HAP-1 (cell line): ENCODE measurements around the gene RYR3.

Experiments
- DNase-seq, 2 experiments: peaks; one replicate each; pipeline ENCODE4 v3.0.0-alpha.2; 2016 to 2020; ENCODE audit warnings: low spot score in 2 of 2
- H3K27me3 ChIP-seq: fragments of 250-450 bp; sonication (Bioruptor Pico); 2 replicates; pipeline ENCODE4 v1.5.1; 2020; ENCODE audit warnings: low read depth, mild to moderate bottlenecking, moderate library complexity
- H3K36me3 ChIP-seq: fragments of 250-450 bp; sonication (Bioruptor Pico); replicated peaks from 2 replicates; pipeline ENCODE4 v1.5.1; 2020; ENCODE audit warnings: mild to moderate bottlenecking
- H3K4me1 ChIP-seq: fragments of 250-450 bp; sonication (Bioruptor Pico); 2 replicates; pipeline ENCODE4 v1.5.1; 2020; ENCODE audit warnings: mild to moderate bottlenecking
- H3K4me3 ChIP-seq: fragments of 250-450 bp; sonication (Bioruptor Pico); 2 replicates; pipeline ENCODE4 v1.5.1; 2020; ENCODE audit warnings: mild to moderate bottlenecking, moderate library complexity
- H3K9me3 ChIP-seq: fragments of 250-450 bp; sonication (Bioruptor Pico); 2 replicates; pipeline ENCODE4 v1.5.1; 2020; ENCODE audit warnings: mild to moderate bottlenecking, moderate library complexity
- in situ Hi-C: fragments of 300-500 bp; cut with MboI; formaldehyde crosslinking; loops from 3 replicates; pipeline ENCODE4 v1.14.3; 2020; ENCODE audit warnings: low sequenced_read_pairs, inconsistent platforms, mixed read lengths

RYR3 gene

DNA sequence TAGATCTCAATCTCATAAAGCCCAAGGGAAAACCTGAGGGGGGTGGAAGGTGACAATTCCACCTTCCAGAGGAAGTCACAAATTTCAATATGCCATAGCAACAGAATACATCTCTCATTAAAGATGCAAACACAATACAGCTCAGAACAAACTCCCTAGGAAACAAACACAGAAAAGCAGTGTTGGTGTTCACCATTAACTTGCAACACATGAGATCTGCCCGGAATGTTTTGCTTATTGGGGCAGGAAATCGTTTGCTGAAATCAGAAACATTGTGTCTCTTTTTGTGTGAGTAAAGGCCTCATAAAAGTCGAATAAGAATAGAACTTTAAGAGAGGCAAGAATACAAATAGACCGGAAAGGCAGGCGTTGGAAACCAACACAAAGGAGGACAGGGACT, 5.8 kb upstream of the RYR3 start:
- Histone ChIP-seq H3K4me1 (no peaks in the 10 kb centered on the region), H3K27me3 (no peaks in the 10 kb centered on the region; the same call in 1 of the 2 replicates), H3K9me3 (no peaks in the 10 kb centered on the region), H3K4me3 (no peak overlapping the region), H3K36me3 (no peaks in the 10 kb centered on the region)
- in situ Hi-C loops, result no loop called here
- DNase-seq, result no peak

DNA sequence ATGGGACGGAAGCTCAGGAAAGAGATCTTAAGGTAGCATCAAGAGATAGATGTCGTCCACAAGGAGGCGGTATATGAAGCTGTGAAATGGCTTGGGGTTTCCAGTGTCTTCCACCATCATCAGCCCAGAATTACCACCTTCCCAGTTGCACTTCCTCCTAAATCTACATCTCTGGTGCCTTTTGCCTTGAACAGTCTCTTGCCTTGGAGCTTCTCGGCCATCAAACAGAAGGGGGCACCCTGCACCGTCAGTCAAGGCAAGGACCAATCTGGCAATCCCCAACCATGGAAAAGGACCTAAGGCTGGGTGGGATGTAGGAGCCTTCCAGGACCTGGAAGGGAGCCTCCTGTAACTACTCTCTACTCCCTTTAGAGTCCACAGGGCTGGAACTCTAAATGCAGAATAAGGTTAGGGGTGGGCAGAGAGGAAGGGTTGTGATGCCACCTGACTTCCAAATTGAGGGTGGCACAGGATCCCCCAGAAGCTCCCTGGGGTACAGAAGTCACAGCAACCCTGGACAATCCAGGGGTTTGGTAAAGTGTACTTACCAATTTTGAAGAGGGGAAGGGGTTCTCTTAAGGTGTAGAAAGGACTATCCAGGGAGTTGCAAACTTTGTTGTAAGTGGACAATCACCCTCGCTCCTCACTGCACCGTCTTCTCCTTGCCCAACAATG, 1.0 kb upstream of the RYR3 start:
- Histone ChIP-seq H3K4me3 (no peak overlapping the region), H3K4me1 (no peaks in the 10 kb centered on the region), H3K27me3 (peaks cover 13% of the 10 kb centered on the region; the same call in 1 of the 2 replicates), H3K36me3 (no peaks in the 10 kb centered on the region), H3K9me3 (no peaks in the 10 kb centered on the region)
- peak in 1 of 2 experiments; percentile 27 for DNase-seq
- in situ Hi-C loops, result no loop called here

DNA sequence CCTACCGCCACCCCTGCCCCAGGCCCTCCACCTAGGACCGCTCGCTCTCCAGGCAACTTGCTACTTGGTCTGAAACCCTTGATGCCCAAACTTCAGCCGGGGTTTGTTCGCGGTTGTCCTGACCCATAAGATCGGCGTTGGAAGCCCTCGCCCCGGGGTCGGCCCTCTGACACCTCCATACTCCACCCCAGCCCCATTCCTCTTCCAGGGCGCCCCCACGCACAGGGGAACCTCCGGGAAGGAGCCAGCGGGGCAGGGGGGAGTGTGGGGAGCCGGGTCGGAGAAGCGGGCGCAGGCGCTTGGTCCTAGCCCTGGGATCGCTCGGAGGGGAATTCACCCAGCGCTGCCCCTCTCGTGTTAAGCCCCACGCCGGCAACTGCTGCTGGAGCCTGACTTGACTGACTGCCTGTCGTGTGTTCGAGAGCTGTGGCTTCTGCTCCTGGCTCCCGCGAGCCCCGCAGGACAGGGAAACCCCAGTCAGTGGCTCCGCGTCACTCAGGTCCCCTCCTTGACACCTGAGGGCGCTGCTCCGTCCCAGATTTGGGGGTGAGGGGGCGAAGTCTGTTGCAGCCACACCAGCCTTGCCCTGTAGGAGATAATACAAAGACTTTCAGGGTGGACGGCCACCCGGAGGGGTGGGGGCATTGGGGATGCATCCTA, 675 bp downstream of the RYR3 start:
- in situ Hi-C loops, result no loop called here
- no peaks in the 10 kb centered on the region for H3K9me3 ChIP-seq
- H3K27me3 ChIP-seq, result peaks cover 13% of the 10 kb centered on the region; the same call in 1 of the 2 replicates
- H3K4me3 ChIP-seq, result no peak overlapping the region
- no peaks in the 10 kb centered on the region for H3K4me1 ChIP-seq
- H3K36me3 ChIP-seq, result no peaks in the 10 kb centered on the region
- no peak for DNase-seq

DNA sequence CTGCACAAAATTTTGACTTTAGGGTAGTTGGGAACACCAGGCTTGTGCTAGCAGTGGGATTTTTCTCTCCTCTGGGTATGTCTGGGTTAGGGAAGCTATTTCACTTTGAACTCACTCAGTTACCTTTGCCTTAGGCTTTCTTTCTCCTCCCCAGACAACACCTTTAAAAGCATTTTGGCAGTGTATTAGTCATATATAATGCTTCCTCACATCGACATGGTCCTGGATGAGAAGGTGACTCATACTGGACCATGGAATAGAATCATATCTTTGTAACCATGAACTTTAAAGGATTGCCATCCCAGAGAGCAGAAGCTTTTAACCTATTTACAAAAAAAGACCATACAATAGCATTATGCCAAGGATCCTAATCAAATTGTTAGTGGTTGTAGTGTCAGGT, 2.7 kb downstream of the RYR3 start:
- Histone ChIP-seq H3K36me3 (no peaks in the 10 kb centered on the region), H3K4me1 (no peaks in the 10 kb centered on the region), H3K9me3 (no peaks in the 10 kb centered on the region), H3K27me3 (peaks cover 13% of the 10 kb centered on the region; the same call in 1 of the 2 replicates), H3K4me3 (no peak overlapping the region)
- DNase-seq, result no peak
- in situ Hi-C loops, result no loop called here

DNA sequence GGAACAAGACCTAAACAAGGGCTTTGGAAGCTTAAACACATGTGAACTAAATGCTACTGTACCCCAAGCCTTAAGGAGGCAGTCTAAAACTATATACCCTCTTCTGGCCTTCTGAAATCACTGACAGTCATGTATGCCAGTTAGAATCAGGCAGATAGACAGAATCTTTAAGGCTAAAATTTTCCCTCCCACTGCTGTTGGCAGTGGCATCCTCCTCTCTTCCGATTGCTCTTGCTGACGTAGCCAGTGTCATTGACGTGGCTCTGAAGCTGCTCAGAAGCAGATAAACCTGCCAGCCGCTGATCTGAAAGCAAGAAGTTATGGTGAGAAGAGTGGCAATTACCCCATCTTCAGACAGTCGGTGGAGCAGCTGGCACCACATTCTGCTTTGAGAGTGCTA, 3.3 kb downstream of the RYR3 start:
- H3K4me1 ChIP-seq, result no peaks in the 10 kb centered on the region
- H3K27me3 ChIP-seq, result peaks cover 13% of the 10 kb centered on the region; the same call in 1 of the 2 replicates
- in situ Hi-C loops, result no loop called here
- H3K4me3 ChIP-seq, result no peak overlapping the region
- H3K9me3 ChIP-seq, result no peaks in the 10 kb centered on the region
- DNase-seq, result no peak
- H3K36me3 ChIP-seq, result no peaks in the 10 kb centered on the region

DNA sequence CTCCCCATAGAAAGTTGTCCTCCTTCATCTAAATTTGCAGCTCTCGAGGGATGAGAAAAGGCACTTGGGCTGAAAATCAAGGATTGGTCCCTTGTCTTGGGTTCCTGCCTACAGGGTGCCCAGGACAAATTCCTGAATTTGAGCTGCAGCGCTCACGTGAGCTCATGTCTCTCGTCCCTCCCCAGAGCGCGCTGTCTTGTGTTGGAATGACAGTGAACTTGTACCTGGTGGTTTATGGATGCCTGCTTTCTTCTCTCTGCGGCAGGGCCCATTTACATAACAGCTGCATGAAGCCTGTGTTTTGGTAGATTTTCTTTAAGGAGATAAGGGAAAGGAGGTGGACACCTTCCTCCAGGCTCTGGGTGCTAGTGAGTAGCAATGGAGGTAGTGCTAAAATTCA, 4.3 kb downstream of the RYR3 start:
- in situ Hi-C loops, result no loop called here
- H3K9me3 ChIP-seq, result no peaks in the 10 kb centered on the region
- no peak for DNase-seq
- H3K4me1 ChIP-seq, result no peaks in the 10 kb centered on the region
- no peaks in the 10 kb centered on the region for H3K36me3 ChIP-seq
- H3K27me3 ChIP-seq, result peaks cover 13% of the 10 kb centered on the region; the same call in 1 of the 2 replicates
- H3K4me3 ChIP-seq, result no peak overlapping the region

DNA sequence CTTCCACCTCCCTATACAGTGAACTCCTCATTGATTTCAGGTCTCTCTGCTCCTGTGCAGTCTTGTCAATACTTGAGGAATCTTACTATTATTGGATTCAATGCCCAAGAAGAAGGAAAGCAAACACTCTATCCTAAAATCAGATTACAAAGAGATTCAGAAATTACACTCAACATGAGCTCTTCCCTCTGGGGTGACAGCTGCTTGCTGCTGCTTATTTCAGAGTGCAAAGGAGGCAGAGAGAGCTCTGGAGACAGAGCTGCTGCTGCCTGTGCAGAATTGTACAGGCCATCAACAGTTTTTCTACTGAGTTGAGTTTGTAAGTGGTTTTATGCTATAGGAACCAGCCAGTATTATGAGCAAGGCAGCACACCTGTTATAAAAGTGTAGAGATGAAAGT, 7.1 kb downstream of the RYR3 start:
- no peaks in the 10 kb centered on the region for H3K9me3 ChIP-seq
- DNase-seq, result no peak
- in situ Hi-C loops, result no loop called here

DNA sequence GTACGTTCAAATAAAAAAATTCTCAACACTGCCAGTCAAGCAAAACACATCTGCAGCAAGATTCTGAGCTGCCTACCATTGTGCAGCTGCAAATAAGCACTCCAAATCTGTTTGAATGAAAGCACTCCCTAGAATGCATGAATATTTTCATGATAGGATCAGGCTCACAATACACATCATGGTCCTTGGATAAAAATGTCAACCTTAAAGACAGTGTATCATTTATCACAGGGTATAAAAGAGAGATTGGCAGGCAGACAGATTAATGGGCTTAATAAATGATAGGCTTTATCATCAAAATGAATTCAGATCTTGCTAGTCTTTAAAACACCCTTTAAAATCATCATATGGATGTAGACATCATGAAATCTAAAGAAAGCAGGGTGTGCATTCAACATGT, 9.2 kb downstream of the RYR3 start:
- Histone ChIP-seq H3K9me3 (no peaks in the 10 kb centered on the region), H3K36me3 (no peaks in the 10 kb centered on the region), H3K4me3 (no peak overlapping the region), H3K4me1 (no peaks in the 10 kb centered on the region; the same call in 1 of the 2 replicates), H3K27me3 (no peaks in the 10 kb centered on the region)
- in situ Hi-C loops, result no loop called here
- DNase-seq, result no peak

More for the DNA sequence above, 7.1 kb downstream of the RYR3 start:
- H3K36me3 ChIP-seq, result no peaks in the 10 kb centered on the region
- peaks cover 2% of the 10 kb centered on the region; the same call in 1 of the 2 replicates for H3K27me3 ChIP-seq
- H3K4me3 ChIP-seq, result no peak overlapping the region
- H3K4me1 ChIP-seq, result no peaks in the 10 kb centered on the region; the same call in 1 of the 2 replicates

DNA sequence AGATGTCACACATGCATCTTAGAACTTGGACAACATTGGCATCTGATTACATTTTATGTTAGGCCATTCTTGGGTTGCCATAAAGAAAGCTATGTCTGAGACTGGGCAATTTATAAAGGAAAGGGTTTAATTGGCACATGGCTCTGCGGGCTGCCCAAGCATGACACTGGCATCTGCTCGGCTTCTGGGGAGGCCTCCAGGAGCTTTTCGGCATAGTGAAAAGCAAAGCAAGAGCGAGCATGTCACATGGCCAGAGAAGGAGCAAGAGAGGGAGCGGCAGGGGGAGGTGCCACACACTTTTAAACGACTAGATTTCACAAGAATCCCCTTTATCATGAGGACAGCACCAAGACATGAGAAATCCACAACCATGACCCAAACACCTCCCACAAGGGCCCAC, 11.3 kb downstream of the RYR3 start:
- H3K36me3 ChIP-seq, result no peaks in the 10 kb centered on the region
- H3K4me3 ChIP-seq, result no peak overlapping the region
- no peaks in the 10 kb centered on the region for H3K9me3 ChIP-seq
- no peaks in the 10 kb centered on the region; the same call in 1 of the 2 replicates for H3K4me1 ChIP-seq
- DNase-seq, result no peak
- no peaks in the 10 kb centered on the region for H3K27me3 ChIP-seq
- in situ Hi-C loops, result no loop called here

DNA sequence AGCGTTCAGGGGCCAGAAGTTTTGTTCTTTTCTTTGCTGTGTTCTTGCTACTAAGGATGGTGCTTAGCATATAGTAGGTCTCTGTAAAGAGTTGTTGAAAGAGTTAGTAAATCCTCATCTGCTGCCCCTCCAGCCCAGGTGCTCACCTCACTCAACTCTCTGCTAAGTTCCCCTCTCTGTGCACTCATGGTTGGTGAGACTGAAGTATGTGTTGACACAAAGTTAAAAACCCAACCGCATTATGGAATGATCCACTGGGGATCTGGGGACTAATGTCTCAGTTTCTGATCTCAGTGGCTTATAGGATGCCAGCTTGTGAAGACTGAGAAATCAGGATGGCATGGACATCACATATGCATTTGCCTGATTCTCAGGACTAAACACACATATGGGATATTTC, 13.8 kb downstream of the RYR3 start:
- H3K27me3 ChIP-seq, result peaks cover 3% of the 10 kb centered on the region; the same call in 1 of the 2 replicates
- no peaks in the 10 kb centered on the region; the same call in 1 of the 2 replicates for H3K4me1 ChIP-seq
- no peak overlapping the region for H3K4me3 ChIP-seq
- in situ Hi-C loops, result no loop called here
- DNase-seq, result no peak
- no peaks in the 10 kb centered on the region for H3K36me3 ChIP-seq
- H3K9me3 ChIP-seq, result no peaks in the 10 kb centered on the region

DNA sequence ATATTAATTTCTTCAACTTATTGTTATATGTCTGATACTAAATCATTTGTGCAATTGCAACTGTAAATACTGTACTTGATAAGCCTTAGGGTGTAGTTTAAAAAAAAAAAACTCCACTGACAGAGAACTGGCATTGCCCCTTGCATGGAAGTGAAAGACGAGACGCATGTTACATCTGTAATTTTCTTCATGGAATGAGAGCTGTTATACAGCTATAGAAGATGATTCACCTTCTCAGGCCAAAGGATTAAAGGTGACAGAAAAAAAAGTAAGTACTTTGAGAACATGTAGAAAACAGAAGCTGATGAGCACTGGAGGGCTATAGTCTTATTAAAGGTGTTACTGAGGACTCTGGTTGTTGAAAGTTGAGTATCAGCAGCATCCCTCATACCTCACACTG, 16.1 kb downstream of the RYR3 start:
- in situ Hi-C loops, result no loop called here
- no peaks in the 10 kb centered on the region for H3K4me1 ChIP-seq
- no peaks in the 10 kb centered on the region for H3K36me3 ChIP-seq
- no peak overlapping the region for H3K4me3 ChIP-seq
- H3K9me3 ChIP-seq, result no peaks in the 10 kb centered on the region
- no peak for DNase-seq
- peaks cover 7% of the 10 kb centered on the region for H3K27me3 ChIP-seq

DNA sequence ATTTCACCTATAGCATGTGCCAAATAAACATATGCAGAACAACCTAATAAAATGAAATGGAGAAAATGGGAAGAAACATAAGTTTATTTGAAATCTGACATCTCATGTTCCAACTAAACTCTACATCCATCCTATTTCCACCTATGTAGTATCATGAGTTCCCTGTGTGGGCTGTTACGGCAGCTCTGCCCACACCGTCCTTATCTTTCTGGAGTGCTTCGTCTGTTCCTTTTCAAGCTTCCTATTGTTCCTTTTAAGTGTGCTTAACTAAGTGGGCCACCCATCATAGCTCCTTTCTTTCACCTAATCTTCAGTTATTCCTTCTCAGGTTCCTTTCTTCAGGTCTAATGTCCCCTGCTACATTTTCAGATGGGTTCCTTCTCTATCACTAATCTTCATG, 17.3 kb downstream of the RYR3 start:
- DNase-seq, result no peak
- in situ Hi-C loops, result no loop called here
- H3K9me3 ChIP-seq, result no peaks in the 10 kb centered on the region
- H3K36me3 ChIP-seq, result no peaks in the 10 kb centered on the region
- peaks cover 10% of the 10 kb centered on the region for H3K27me3 ChIP-seq
- no peak overlapping the region for H3K4me3 ChIP-seq
- H3K4me1 ChIP-seq, result no peaks in the 10 kb centered on the region

DNA sequence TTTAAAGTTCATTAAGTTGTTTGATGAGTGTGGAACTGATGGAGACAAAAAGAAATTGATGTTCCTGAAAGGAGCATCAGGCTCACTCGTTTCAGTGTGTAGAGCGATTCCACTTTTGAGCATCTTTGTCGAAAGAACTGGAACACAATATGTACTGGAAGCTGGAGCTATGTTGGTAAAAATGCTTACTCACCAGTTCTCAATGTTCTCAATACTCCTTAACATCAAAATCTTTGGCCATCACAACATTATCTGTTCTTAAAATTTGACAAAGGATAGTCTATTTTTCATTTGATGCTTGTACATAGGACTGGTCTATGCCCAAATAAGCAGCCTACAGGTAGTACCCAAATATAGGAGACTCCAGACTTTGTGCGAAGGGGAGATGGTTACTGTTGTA, 18.7 kb downstream of the RYR3 start:
- Histone ChIP-seq H3K4me3 (no peak overlapping the region), H3K4me1 (no peaks in the 10 kb centered on the region), H3K9me3 (no peaks in the 10 kb centered on the region), H3K36me3 (no peaks in the 10 kb centered on the region), H3K27me3 (peaks cover 10% of the 10 kb centered on the region)
- no peak for DNase-seq
- in situ Hi-C loops, result no loop called here

DNA sequence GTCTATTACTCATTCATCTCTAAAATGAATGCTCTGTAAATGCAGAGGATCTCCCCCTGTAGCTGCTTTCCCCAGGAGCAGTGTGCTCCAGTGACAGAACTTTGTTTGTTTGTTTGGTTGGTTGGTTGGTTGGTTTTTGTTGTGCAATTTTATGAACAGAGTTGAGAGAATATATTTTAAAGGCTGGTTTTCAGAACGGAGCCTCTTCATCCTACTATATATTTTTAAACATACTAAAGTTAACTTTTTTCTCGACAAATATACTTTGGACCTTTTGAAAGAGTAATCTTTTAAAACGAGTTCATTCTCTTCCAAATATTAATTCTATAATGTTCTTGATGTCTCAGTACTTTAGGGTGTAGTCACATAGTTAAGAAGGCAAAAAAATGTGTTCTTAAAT, 20.2 kb downstream of the RYR3 start:
- in situ Hi-C loops, result no loop called here
- Histone ChIP-seq H3K4me3 (no peak overlapping the region), H3K9me3 (no peaks in the 10 kb centered on the region), H3K36me3 (no peaks in the 10 kb centered on the region), H3K4me1 (no peaks in the 10 kb centered on the region), H3K27me3 (peaks cover 10% of the 10 kb centered on the region)
- peak in 1 of 2 experiments; percentile 98 for DNase-seq
